Measurements from ENCODE around the gene PEAK3.

PEAK3 gene

GRCh38 chr19:2235381-2236063 lies 46.5 kb downstream of the PEAK3 start:
- TF ChIP-seq, protein P1, sequence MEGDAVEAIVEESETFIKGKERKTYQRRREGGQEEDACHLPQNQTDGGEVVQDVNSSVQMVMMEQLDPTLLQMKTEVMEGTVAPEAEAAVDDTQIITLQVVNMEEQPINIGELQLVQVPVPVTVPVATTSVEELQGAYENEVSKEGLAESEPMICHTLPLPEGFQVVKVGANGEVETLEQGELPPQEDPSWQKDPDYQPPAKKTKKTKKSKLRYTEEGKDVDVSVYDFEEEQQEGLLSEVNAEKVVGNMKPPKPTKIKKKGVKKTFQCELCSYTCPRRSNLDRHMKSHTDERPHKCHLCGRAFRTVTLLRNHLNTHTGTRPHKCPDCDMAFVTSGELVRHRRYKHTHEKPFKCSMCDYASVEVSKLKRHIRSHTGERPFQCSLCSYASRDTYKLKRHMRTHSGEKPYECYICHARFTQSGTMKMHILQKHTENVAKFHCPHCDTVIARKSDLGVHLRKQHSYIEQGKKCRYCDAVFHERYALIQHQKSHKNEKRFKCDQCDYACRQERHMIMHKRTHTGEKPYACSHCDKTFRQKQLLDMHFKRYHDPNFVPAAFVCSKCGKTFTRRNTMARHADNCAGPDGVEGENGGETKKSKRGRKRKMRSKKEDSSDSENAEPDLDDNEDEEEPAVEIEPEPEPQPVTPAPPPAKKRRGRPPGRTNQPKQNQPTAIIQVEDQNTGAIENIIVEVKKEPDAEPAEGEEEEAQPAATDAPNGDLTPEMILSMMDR (conservative IDR thresholded peaks at IDR 0.05) = no peak
- peak overlapping the region; percentile 99 for H3K27ac ChIP-seq

- TF ChIP-seq, protein P1 (conservative IDR thresholded peaks at IDR 0.05) = no peak
- H3K27ac ChIP-seq = peak overlapping the region; percentile 99
Observed at GRCh38 chr19:2234996-2235380, 47.0 kb downstream of the PEAK3 start.

GRCh38 chr19:2233601-2234280 lies 48.2 kb downstream of the PEAK3 start:
- TF ChIP-seq, protein P1 (conservative IDR thresholded peaks at IDR 0.05) = no peak
- H3K27ac ChIP-seq = no peak overlapping the region; the same call in 1 of the 2 replicates

- TF ChIP-seq, protein P1 (conservative IDR thresholded peaks at IDR 0.05) = no peak
- no peak overlapping the region for H3K27ac ChIP-seq
Observed at GRCh38 chr19:2232286-2233151, 49.5 kb downstream of the PEAK3 start.

DNA sequence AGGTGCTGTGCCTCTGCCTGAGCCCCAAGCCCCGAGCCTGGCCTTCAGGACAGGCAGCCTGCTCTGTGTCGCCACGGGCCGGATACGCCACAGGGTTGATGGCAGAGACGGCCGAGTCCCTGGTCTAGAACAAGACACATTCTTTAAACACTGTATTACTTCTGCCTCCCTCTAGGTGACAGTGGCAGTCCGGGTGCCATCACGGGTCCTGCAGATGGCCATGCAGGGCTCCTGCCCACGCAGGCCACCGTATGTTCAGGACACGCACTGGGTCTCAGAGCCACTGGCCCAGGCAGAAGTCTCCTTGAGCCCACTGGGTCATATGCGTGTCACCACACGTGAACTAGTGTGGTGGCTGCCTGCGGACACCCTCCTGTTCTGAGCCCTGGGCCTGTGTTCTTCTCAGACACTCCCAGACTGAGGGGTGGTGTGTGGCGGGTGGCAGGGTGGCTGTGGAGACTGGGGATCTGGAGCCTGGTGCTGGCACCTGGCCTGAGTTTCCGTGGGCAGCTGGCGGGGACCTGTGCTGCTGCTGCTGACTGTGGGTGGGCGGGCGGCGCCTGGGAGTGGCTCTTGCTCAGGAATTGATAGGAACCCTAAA lies 50.3 kb downstream of the PEAK3 start:
- no peak overlapping the region; the same call in 1 of the 2 replicates for H3K27ac ChIP-seq
- TF ChIP-seq, protein P1 (conservative IDR thresholded peaks at IDR 0.05) = peak; percentile 29; the same call in 1 of the 2 replicates

DNA sequence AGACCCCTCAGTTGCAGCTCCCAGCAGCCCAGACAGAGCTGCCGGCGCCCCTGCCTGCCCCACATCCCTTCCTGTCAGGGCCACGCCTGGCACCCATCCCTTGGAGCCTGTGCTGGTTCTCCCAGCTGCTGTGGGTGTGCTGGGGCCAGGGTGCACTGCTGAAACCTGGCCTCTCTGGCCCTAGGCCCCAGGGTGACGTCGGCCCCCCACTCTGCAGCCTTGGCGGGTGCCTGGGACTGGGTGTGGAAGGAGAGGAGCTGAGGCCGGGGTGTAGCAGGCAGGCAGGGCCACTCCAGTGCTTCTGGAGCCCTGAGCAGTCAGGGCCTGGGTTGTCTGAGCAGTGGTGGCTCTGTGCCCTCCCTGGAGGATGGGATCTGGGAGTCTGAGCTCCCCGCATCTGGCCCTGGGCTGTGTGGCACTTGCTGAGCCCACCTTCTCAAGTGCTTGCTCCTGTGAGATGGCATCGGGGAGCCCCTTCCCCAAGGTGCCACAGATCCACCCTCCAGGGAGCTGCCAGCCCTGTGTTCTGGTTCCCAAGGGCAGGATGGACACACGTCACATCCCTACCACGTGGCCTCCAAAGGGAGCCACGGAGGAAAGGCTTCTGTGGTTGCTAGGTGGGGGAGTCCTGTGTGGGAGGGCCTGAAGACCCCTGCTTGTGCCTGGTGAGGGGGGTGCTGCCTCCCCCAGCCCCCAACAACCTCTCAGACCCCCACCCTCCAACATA lies 51.0 kb downstream of the PEAK3 start:
- TF ChIP-seq, protein P1 (conservative IDR thresholded peaks at IDR 0.05) = no peak
- H3K27ac ChIP-seq = no peak overlapping the region; the same call in 1 of the 2 replicates

All from VCaP (cell line).